GM12892 (cell line): ENCODE results near the gene ZNF766.

ENCODE experiments used
- POLR2A ChIP-seq: IDR thresholded peaks from 2 replicates; pipeline ENCODE4 v1.6.1; 2011; ENCODE audit warnings: low read depth, low read length, control low read depth
- POLR2AphosphoS5 ChIP-seq: IDR thresholded peaks from 2 replicates; pipeline ENCODE4 v1.6.1; 2011; ENCODE audit warnings: low read depth, low read length, control low read depth
- TAF1 ChIP-seq: IDR thresholded peaks from 2 replicates; pipeline ENCODE4 v1.6.1; 2011; ENCODE audit warnings: low read depth, mild to moderate bottlenecking, control low read depth, low read length, borderline replicate concordance

- TF ChIP-seq POLR2AphosphoS5 (no peak), TAF1 (no peak), POLR2A (no peak)
These were observed 49.8 kb upstream of the ZNF766 start for GRCh38 chr19:52219611-52220010.
